Measurements from ENCODE around the gene FOXO1.

GRCh38 chr13:40609972-40610726 is 56.3 kb downstream of the FOXO1 start:
- TF ChIP-seq CTCF (IDR thresholded peaks at IDR 0.05; ENCODE audit: borderline replicate concordance, extremely low read depth, low read length, poor library complexity, severe bottlenecking) (no peak), EZH2 (IDR thresholded peaks at IDR 0.05; ENCODE audit: borderline replicate concordance, low read depth, low read length, severe bottlenecking) (no peak)

All from DND-41 (cell line).